ENCODE results near the gene RNF4.

The RNF4 gene

GRCh38 chr4:2432991-2433530, 35.8 kb upstream of the RNF4 start:
- no peak for TF ChIP-seq ZNF274 (IDR thresholded peaks at IDR 0.05; ENCODE audit: low read depth, low read length)
- H3K4me3 ChIP-seq (ENCODE audit: low read length): no peak overlapping the region

- TF ChIP-seq ZNF274 (IDR thresholded peaks at IDR 0.05; ENCODE audit: low read depth, low read length): no peak
- H3K4me3 ChIP-seq (ENCODE audit: low read length): no peak overlapping the region
These were observed 35.1 kb upstream of the RNF4 start for GRCh38 chr4:2433609-2434350.

GRCh38 chr4:2434420-2434819, 34.5 kb upstream of the RNF4 start:
- TF ChIP-seq ZNF274 (IDR thresholded peaks at IDR 0.05; ENCODE audit: low read depth, low read length): no peak
- H3K4me3 ChIP-seq (ENCODE audit: low read length): no peak overlapping the region

GRCh38 chr4:2436301-2436700, 32.6 kb upstream of the RNF4 start:
- H3K4me3 ChIP-seq (ENCODE audit: low read length): no peak overlapping the region
- no peak for TF ChIP-seq ZNF274 (IDR thresholded peaks at IDR 0.05; ENCODE audit: low read depth, low read length)

GRCh38 chr4:2436761-2437474, 32.0 kb upstream of the RNF4 start:
- H3K4me3 ChIP-seq (ENCODE audit: low read length): no peak overlapping the region
- no peak for TF ChIP-seq ZNF274 (IDR thresholded peaks at IDR 0.05; ENCODE audit: low read depth, low read length)

- TF ChIP-seq ZNF274 (IDR thresholded peaks at IDR 0.05; ENCODE audit: low read depth, low read length): no peak
- H3K4me3 ChIP-seq (ENCODE audit: low read length): no peak overlapping the region
These were observed 31.3 kb upstream of the RNF4 start for GRCh38 chr4:2437475-2438215.

GRCh38 chr4:2438822-2439718, 29.8 kb upstream of the RNF4 start:
- no peak for TF ChIP-seq ZNF274 (IDR thresholded peaks at IDR 0.05; ENCODE audit: low read depth, low read length)
- no peak overlapping the region for H3K4me3 ChIP-seq (ENCODE audit: low read length)

- TF ChIP-seq ZNF274 (IDR thresholded peaks at IDR 0.05; ENCODE audit: low read depth, low read length): no peak
- no peak overlapping the region for H3K4me3 ChIP-seq (ENCODE audit: low read length)
These were observed 27.3 kb upstream of the RNF4 start for GRCh38 chr4:2441393-2442174.

GRCh38 chr4:2442175-2442993, 26.5 kb upstream of the RNF4 start:
- no peak for TF ChIP-seq ZNF274 (IDR thresholded peaks at IDR 0.05; ENCODE audit: low read depth, low read length)
- H3K4me3 ChIP-seq (ENCODE audit: low read length): no peak overlapping the region

- no peak for TF ChIP-seq ZNF274 (IDR thresholded peaks at IDR 0.05; ENCODE audit: low read depth, low read length)
These were observed 25.7 kb upstream of the RNF4 start for GRCh38 chr4:2443061-2443730.

GRCh38 chr4:2443956-2444740, 24.8 kb upstream of the RNF4 start:
- H3K4me3 ChIP-seq (ENCODE audit: low read length): no peak overlapping the region
- no peak for TF ChIP-seq ZNF274 (IDR thresholded peaks at IDR 0.05; ENCODE audit: low read depth, low read length)

More at GRCh38 chr4:2443061-2443730, 25.7 kb upstream of the RNF4 start:
- no peak overlapping the region for H3K4me3 ChIP-seq (ENCODE audit: low read length)

All from GM08714 (cell line).